Measurements from ENCODE around the gene HDDC2. TPM values are rescaled to one million over a fixed set of nuclear protein-coding genes. Genes with fewer than 3 reads are reported as not detected.

Gene HDDC2
- total RNA-seq, 1 donor from 2014 or later: 18.4 TPM

DNA sequence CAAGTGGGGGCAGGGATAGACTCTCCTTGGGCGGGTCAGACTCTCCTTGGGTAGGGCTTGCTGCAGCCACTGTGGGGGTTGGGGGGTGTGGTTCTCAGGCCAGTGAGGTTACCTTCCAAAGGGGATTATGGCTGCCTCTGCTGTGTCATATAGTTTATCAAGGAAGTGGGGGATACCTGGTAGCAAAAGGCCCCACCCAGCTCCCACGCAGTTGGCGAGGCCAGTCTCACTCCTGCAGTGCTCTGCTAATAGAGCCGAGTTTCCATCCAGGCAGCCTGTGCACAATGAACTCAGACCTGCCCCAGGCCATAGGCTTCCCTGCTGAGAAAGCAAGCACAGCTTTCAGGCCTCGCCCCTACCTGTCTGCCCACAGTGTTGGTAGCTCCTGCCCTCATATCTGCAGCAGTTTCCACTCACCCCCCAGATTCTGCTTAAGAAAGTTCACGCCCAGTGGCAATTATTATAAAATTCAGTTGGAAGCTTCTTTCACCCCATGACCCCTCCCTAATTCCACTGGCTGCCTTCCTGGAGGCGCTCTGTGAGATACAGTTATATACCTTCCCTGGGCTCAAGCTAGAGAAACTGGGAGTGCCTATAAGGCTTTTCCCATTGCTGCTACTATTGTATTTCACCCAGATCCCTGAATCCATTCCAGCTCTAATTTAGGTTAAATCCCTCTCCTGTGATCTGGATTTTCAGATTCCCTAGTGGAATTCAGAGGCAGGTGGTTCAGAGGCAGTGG, 56.1 kb downstream of the HDDC2 start:
- H3K36me3 Mint-ChIP-seq (ENCODE audit: low read depth, unreplicated experiment): peaks cover 18% of the 10 kb centered on the region
- DNase-seq (ENCODE audit: low spot score): no peak
- H3K27me3 Mint-ChIP-seq (ENCODE audit: unreplicated experiment): no peaks in the 10 kb centered on the region
- H3K27ac Mint-ChIP-seq (ENCODE audit: unreplicated experiment): no peak overlapping the region
- no peaks in the 10 kb centered on the region for H3K4me1 Mint-ChIP-seq (ENCODE audit: unreplicated experiment)
- no peaks in the 10 kb centered on the region for H3K9me3 Mint-ChIP-seq (ENCODE audit: unreplicated experiment)
- TF ChIP-seq, protein P1, sequence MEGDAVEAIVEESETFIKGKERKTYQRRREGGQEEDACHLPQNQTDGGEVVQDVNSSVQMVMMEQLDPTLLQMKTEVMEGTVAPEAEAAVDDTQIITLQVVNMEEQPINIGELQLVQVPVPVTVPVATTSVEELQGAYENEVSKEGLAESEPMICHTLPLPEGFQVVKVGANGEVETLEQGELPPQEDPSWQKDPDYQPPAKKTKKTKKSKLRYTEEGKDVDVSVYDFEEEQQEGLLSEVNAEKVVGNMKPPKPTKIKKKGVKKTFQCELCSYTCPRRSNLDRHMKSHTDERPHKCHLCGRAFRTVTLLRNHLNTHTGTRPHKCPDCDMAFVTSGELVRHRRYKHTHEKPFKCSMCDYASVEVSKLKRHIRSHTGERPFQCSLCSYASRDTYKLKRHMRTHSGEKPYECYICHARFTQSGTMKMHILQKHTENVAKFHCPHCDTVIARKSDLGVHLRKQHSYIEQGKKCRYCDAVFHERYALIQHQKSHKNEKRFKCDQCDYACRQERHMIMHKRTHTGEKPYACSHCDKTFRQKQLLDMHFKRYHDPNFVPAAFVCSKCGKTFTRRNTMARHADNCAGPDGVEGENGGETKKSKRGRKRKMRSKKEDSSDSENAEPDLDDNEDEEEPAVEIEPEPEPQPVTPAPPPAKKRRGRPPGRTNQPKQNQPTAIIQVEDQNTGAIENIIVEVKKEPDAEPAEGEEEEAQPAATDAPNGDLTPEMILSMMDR (IDR thresholded peaks at IDR 0.05; ENCODE audit: unreplicated experiment): no peak
- H3K4me3 Mint-ChIP-seq (ENCODE audit: unreplicated experiment): no peak overlapping the region

GRCh38 chr6:125245109-125245508, 56.7 kb downstream of the HDDC2 start:
- Mint-ChIP-seq H3K9me3 (ENCODE audit: unreplicated experiment) (no peaks in the 10 kb centered on the region), H3K27ac (ENCODE audit: unreplicated experiment) (no peak overlapping the region), H3K27me3 (ENCODE audit: unreplicated experiment) (no peaks in the 10 kb centered on the region), H3K4me3 (ENCODE audit: unreplicated experiment) (no peak overlapping the region), H3K4me1 (ENCODE audit: unreplicated experiment) (no peaks in the 10 kb centered on the region), H3K36me3 (ENCODE audit: low read depth, unreplicated experiment) (peaks cover 22% of the 10 kb centered on the region)
- TF ChIP-seq, protein P1 (IDR thresholded peaks at IDR 0.05; ENCODE audit: unreplicated experiment): no peak
- no peak for DNase-seq (ENCODE audit: low spot score)

- TF ChIP-seq, protein P1 (IDR thresholded peaks at IDR 0.05; ENCODE audit: unreplicated experiment): no peak
- no peak for DNase-seq (ENCODE audit: low spot score)
- Mint-ChIP-seq H3K36me3 (ENCODE audit: low read depth, unreplicated experiment) (peaks cover 24% of the 10 kb centered on the region), H3K27ac (ENCODE audit: unreplicated experiment) (no peak overlapping the region), H3K4me3 (ENCODE audit: unreplicated experiment) (no peak overlapping the region), H3K9me3 (ENCODE audit: unreplicated experiment) (no peaks in the 10 kb centered on the region), H3K27me3 (ENCODE audit: unreplicated experiment) (no peaks in the 10 kb centered on the region), H3K4me1 (ENCODE audit: unreplicated experiment) (peaks cover 3% of the 10 kb centered on the region)
Observed at GRCh38 chr6:125237764-125238163, 64.0 kb downstream of the HDDC2 start.

DNA sequence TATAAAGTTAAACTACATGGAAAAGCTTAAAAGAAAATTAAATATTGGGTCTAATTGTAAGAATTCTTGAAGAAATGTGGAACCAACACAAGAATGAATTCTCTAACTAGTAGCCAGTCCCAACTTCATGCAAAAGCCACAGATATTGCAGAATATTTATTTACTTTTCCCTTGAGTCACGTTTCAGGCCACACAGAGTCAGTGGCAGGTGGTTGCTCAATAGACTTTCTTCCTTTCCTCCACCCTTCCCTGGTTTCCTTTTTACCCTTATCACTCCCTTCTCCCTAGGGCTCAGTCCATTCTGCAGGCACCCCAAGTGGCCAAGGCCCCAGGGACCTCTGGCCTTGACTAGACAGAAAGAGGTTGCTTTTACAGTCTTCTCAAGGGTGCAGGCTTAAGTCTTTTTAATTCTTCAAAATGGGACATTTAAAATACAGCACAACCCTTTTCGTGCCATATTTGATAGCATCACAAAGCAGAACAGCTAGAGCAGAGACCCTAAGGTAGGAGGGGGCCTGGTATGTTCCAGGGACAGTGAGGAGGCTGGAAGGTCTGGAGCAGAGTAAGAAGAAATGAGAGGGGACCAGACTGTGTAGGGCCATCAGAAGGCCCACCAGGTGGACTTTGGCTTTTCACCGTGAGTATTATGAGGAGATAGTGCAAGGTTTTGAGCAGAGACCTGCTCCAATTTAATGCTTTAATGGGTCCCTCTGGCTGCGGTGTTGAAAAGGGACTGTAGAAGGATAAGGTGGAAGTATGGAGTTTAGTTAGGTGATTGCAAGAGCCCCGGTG, 65.0 kb downstream of the HDDC2 start:
- TF ChIP-seq, protein P1 (IDR thresholded peaks at IDR 0.05; ENCODE audit: unreplicated experiment): no peak
- Mint-ChIP-seq H3K9me3 (ENCODE audit: unreplicated experiment) (no peaks in the 10 kb centered on the region), H3K36me3 (ENCODE audit: low read depth, unreplicated experiment) (peaks cover 26% of the 10 kb centered on the region), H3K4me3 (ENCODE audit: unreplicated experiment) (no peak overlapping the region), H3K4me1 (ENCODE audit: unreplicated experiment) (peaks cover 4% of the 10 kb centered on the region), H3K27ac (ENCODE audit: unreplicated experiment) (no peak overlapping the region), H3K27me3 (ENCODE audit: unreplicated experiment) (no peaks in the 10 kb centered on the region)
- DNase-seq (ENCODE audit: low spot score): no peak

DNA sequence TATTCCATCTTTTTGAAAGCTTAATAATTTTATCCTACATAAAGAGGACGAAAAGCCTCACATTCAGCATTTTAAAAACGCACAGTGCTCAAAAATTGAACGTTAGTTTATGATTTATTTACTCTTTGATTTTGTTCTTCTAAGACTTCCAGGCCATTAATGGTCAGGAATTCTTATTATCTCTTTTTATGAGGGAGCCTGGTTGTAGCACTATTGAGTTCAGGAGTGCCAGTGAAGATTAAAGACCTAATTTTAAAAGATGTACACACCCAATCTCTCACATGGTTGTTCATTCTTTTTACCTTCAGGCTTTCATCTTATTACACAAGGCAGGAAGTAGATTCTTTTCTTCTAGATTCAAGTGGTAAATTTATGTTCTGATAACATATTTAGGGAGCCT, 68.6 kb downstream of the HDDC2 start:
- peaks cover 10% of the 10 kb centered on the region for H3K4me1 Mint-ChIP-seq (ENCODE audit: unreplicated experiment)
- no peaks in the 10 kb centered on the region for H3K27me3 Mint-ChIP-seq (ENCODE audit: unreplicated experiment)
- H3K36me3 Mint-ChIP-seq (ENCODE audit: low read depth, unreplicated experiment): peaks cover 8% of the 10 kb centered on the region
- DNase-seq (ENCODE audit: low spot score): no peak
- no peaks in the 10 kb centered on the region for H3K9me3 Mint-ChIP-seq (ENCODE audit: unreplicated experiment)
- H3K27ac Mint-ChIP-seq (ENCODE audit: unreplicated experiment): no peak overlapping the region
- H3K4me3 Mint-ChIP-seq (ENCODE audit: unreplicated experiment): no peak overlapping the region
- TF ChIP-seq, protein P1 (IDR thresholded peaks at IDR 0.05; ENCODE audit: unreplicated experiment): no peak

Measured in endothelial cell (in vitro differentiated cells).